ENCODE data around the gene PLXND1.
"Not testable (repeated sequence)": the region's sequence is repeated elsewhere in the genome, so short reads cannot be mapped to it uniquely, and the experiment has no call there.

- not testable (repeated sequence) for TF ChIP-seq CTCF, POLR2A (IDR thresholded peaks at IDR 0.05)
Measured at GRCh38 chr3:129545951-129546350, 60.5 kb downstream of the PLXND1 start.
